HepG2 (cell line): ENCODE data around the gene KCNAB2.

Experiments used
- BRD4 ChIP-seq: sonication (generic); formaldehyde crosslinking; IDR thresholded peaks from 2 replicates; pipeline ENCODE4 v1.4.0; 2020; ENCODE audit warnings: missing genetic modification reagents
- ONECUT2 ChIP-seq: sonication (generic); formaldehyde crosslinking; IDR thresholded peaks from 2 replicates; pipeline ENCODE4 v1.4.0; 2020; ENCODE audit warnings: missing genetic modification reagents
- POLR2G ChIP-seq: fragments of 200-400 bp; formaldehyde crosslinking; IDR thresholded peaks from 2 replicates; pipeline ENCODE4 v1.6.1; 2018; ENCODE audit warnings: mild to moderate bottlenecking, low read depth, low read length, moderate library complexity
- SP1 ChIP-seq, 2 experiments: fragments of 450-650 bp in 1 of 2; sonication (generic) in 1 of 2; formaldehyde crosslinking in 1 of 2; IDR thresholded peaks; 2 replicates each; pipeline versions ENCODE4 v1.4.0 to v1.6.1; 2016 to 2020; ENCODE audit warnings: missing genetic modification reagents in 1 of 2
- STAG1 ChIP-seq: sonication (generic); formaldehyde crosslinking; IDR thresholded peaks from 2 replicates; pipeline ENCODE4 v1.4.0; 2020; ENCODE audit warnings: missing genetic modification reagents
- ZNF501 ChIP-seq: sonication (generic); formaldehyde crosslinking; IDR thresholded peaks from 2 replicates; pipeline ENCODE4 v1.5.1; 2020; ENCODE audit warnings: mild to moderate bottlenecking, moderate library complexity, missing genetic modification reagents
- ZNF672 ChIP-seq: sonication (generic); formaldehyde crosslinking; IDR thresholded peaks from 2 replicates; pipeline ENCODE4 v1.8.1; 2022; ENCODE audit warnings: missing genetic modification reagents
- TF ChIP-seq, protein P1 (sequence below): sonication (generic); formaldehyde crosslinking; IDR thresholded peaks from 2 replicates; pipeline ENCODE4 v1.5.0; 2020; ENCODE audit warnings: mild to moderate bottlenecking, missing genetic modification reagents, moderate library complexity
- TF ChIP-seq, protein P2 (sequence below): sonication (generic); formaldehyde crosslinking; IDR thresholded peaks from 2 replicates; pipeline ENCODE4 v1.4.0; 2020; ENCODE audit warnings: missing genetic modification reagents, borderline replicate concordance

DNA sequence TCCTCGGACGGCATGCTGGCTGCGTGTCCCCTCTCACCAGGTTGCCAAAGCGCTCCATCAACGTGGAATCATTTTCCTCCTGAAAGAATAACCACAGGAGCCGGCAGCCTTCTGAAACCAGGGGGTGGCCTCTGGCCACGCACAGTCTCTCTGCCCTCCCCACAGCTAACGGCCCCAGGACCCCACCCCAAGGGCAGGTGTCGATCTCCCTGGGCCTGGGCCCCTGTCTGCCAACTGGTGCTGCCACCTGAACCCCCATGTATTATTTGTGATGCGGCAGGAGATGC lies 46.1 kb downstream of the KCNAB2 start:
- TF ChIP-seq STAG1 (CRISPR knock-in tag) = no peak
- TF ChIP-seq, protein P1, sequence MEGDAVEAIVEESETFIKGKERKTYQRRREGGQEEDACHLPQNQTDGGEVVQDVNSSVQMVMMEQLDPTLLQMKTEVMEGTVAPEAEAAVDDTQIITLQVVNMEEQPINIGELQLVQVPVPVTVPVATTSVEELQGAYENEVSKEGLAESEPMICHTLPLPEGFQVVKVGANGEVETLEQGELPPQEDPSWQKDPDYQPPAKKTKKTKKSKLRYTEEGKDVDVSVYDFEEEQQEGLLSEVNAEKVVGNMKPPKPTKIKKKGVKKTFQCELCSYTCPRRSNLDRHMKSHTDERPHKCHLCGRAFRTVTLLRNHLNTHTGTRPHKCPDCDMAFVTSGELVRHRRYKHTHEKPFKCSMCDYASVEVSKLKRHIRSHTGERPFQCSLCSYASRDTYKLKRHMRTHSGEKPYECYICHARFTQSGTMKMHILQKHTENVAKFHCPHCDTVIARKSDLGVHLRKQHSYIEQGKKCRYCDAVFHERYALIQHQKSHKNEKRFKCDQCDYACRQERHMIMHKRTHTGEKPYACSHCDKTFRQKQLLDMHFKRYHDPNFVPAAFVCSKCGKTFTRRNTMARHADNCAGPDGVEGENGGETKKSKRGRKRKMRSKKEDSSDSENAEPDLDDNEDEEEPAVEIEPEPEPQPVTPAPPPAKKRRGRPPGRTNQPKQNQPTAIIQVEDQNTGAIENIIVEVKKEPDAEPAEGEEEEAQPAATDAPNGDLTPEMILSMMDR (CRISPR knock-in tag) = no peak
- TF ChIP-seq BRD4 (CRISPR knock-in tag) = no peak
- TF ChIP-seq, protein P2, sequence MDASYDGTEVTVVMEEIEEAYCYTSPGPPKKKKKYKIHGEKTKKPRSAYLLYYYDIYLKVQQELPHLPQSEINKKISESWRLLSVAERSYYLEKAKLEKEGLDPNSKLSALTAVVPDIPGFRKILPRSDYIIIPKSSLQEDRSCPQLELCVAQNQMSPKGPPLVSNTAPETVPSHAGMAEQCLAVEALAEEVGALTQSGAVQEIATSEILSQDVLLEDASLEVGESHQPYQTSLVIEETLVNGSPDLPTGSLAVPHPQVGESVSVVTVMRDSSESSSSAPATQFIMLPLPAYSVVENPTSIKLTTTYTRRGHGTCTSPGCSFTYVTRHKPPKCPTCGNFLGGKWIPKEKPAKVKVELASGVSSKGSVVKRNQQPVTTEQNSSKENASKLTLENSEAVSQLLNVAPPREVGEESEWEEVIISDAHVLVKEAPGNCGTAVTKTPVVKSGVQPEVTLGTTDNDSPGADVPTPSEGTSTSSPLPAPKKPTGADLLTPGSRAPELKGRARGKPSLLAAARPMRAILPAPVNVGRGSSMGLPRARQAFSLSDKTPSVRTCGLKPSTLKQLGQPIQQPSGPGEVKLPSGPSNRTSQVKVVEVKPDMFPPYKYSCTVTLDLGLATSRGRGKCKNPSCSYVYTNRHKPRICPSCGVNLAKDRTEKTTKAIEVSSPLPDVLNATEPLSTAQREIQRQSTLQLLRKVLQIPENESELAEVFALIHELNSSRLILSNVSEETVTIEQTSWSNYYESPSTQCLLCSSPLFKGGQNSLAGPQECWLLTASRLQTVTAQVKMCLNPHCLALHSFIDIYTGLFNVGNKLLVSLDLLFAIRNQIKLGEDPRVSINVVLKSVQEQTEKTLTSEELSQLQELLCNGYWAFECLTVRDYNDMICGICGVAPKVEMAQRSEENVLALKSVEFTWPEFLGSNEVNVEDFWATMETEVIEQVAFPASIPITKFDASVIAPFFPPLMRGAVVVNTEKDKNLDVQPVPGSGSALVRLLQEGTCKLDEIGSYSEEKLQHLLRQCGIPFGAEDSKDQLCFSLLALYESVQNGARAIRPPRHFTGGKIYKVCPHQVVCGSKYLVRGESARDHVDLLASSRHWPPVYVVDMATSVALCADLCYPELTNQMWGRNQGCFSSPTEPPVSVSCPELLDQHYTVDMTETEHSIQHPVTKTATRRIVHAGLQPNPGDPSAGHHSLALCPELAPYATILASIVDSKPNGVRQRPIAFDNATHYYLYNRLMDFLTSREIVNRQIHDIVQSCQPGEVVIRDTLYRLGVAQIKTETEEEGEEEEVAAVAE (CRISPR knock-in tag) = no peak
- TF ChIP-seq POLR2G = no peak
- TF ChIP-seq ZNF672 (CRISPR knock-in tag) = no peak
- no peak for TF ChIP-seq ONECUT2 (CRISPR knock-in tag)
- no peak for TF ChIP-seq SP1 (IDR thresholded peaks at IDR 0.05)
- TF ChIP-seq SP1 (CRISPR knock-in tag; IDR thresholded peaks at IDR 0.05) = no peak
- TF ChIP-seq ZNF501 (CRISPR knock-in tag) = no peak
